ENCODE results near the gene PLEKHG7. TPM values are rescaled to one million over a fixed set of nuclear protein-coding genes. Genes with fewer than 3 reads are reported as not detected.
A peak's percentile ranks its signal among the peaks of the same experiment; 100 is the strongest.

The PLEKHG7 gene
- polyA plus RNA-seq, 4 donors = 0.19 to 0.72 (median 0.22) TPM; not detected in 1

- Histone ChIP-seq H3K27me3 (ENCODE audit: control insufficient read depth in 3 of 3, insufficient read depth in 3 of 3, low read length in 3 of 3) (no peaks in the 10 kb centered on the region), H3K4me3 (ENCODE audit: low read depth in 1 of 3, low read length in 3 of 3) (no peak overlapping the region), H3K9me3 (ENCODE audit: control insufficient read depth in 2 of 2, insufficient read depth in 1 of 2, low read depth in 1 of 2, low read length in 1 of 2) (peaks cover 0 to 7% of the 10 kb centered on the region in 2 donors), H3K36me3 (ENCODE audit: control insufficient read depth in 3 of 3, insufficient read depth in 2 of 3, low read depth in 1 of 3, low read length in 3 of 3) (no peaks in the 10 kb centered on the region), H3K4me1 (ENCODE audit: control insufficient read depth in 3 of 3, insufficient read depth in 2 of 3, low read depth in 1 of 3, low read length in 2 of 3) (peaks cover 0 to 3% (median 0%) of the 10 kb centered on the region in 3 donors), H3K27ac (ENCODE audit: low read depth in 1 of 3, low read length in 2 of 3) (no peak overlapping the region)
- 75 to 89% (median 85%) methylated on average over 1 of the region's 1 CpG for WGBS, 3 donors
- DNase-seq (no peak), FAIRE-seq (no peak)
Measured at GRCh38 chr12:92695577-92695976, 7.2 kb upstream of the PLEKHG7 start.

- DNase-seq (peak; percentile 3 to 16), FAIRE-seq (no peak)
Measured at GRCh38 chr12:92696216-92696615, 6.6 kb upstream of the PLEKHG7 start.

GRCh38 chr12:92698474-92698873, 4.3 kb upstream of the PLEKHG7 start:
- FAIRE-seq (no peak), DNase-seq (no peak)
- H3K4me3 ChIP-seq (ENCODE audit: low read depth in 1 of 3, low read length in 3 of 3) = no peak overlapping the region
- H3K4me1 ChIP-seq (ENCODE audit: control insufficient read depth in 3 of 3, insufficient read depth in 2 of 3, low read depth in 1 of 3, low read length in 2 of 3) = peaks cover 0 to 10% (median 3%) of the 10 kb centered on the region in 3 donors
- no peaks in the 10 kb centered on the region for H3K36me3 ChIP-seq (ENCODE audit: control insufficient read depth in 3 of 3, insufficient read depth in 2 of 3, low read depth in 1 of 3, low read length in 3 of 3)
- no peak overlapping the region for H3K27ac ChIP-seq (ENCODE audit: low read depth in 1 of 3, low read length in 2 of 3)
- no peaks in the 10 kb centered on the region for H3K27me3 ChIP-seq (ENCODE audit: control insufficient read depth in 3 of 3, insufficient read depth in 3 of 3, low read length in 3 of 3)
- H3K9me3 ChIP-seq (ENCODE audit: control insufficient read depth in 2 of 2, insufficient read depth in 1 of 2, low read depth in 1 of 2, low read length in 1 of 2) = peaks cover 0 to 5% of the 10 kb centered on the region in 2 donors

More at GRCh38 chr12:92696216-92696615, 6.6 kb upstream of the PLEKHG7 start:
- Histone ChIP-seq H3K27me3 (ENCODE audit: control insufficient read depth in 3 of 3, insufficient read depth in 3 of 3, low read length in 3 of 3) (no peaks in the 10 kb centered on the region), H3K4me1 (ENCODE audit: control insufficient read depth in 3 of 3, insufficient read depth in 2 of 3, low read depth in 1 of 3, low read length in 2 of 3) (peaks cover 0 to 3% (median 0%) of the 10 kb centered on the region in 3 donors), H3K36me3 (ENCODE audit: control insufficient read depth in 3 of 3, insufficient read depth in 2 of 3, low read depth in 1 of 3, low read length in 3 of 3) (no peaks in the 10 kb centered on the region), H3K9me3 (ENCODE audit: control insufficient read depth in 2 of 2, insufficient read depth in 1 of 2, low read depth in 1 of 2, low read length in 1 of 2) (peaks cover 0 to 7% of the 10 kb centered on the region in 2 donors), H3K27ac (ENCODE audit: low read depth in 1 of 3, low read length in 2 of 3) (no peak overlapping the region), H3K4me3 (ENCODE audit: low read depth in 1 of 3, low read length in 3 of 3) (no peak overlapping the region)

GRCh38 chr12:92701441-92701840, 1.3 kb upstream of the PLEKHG7 start:
- peaks cover 0 to 13% (median 0%) of the 10 kb centered on the region in 3 donors for H3K4me1 ChIP-seq (ENCODE audit: control insufficient read depth in 3 of 3, insufficient read depth in 2 of 3, low read depth in 1 of 3, low read length in 2 of 3)
- DNase-seq = no peak
- H3K9me3 ChIP-seq (ENCODE audit: control insufficient read depth in 2 of 2, insufficient read depth in 1 of 2, low read depth in 1 of 2, low read length in 1 of 2) = peaks cover 0 to 5% of the 10 kb centered on the region in 2 donors
- H3K4me3 ChIP-seq (ENCODE audit: low read depth in 1 of 3, low read length in 3 of 3) = no peak overlapping the region
- FAIRE-seq = no peak
- H3K27me3 ChIP-seq (ENCODE audit: control insufficient read depth in 3 of 3, insufficient read depth in 3 of 3, low read length in 3 of 3) = no peaks in the 10 kb centered on the region
- H3K27ac ChIP-seq (ENCODE audit: low read depth in 1 of 3, low read length in 2 of 3) = no peak overlapping the region
- peaks cover 0 to under 1% (median 0%) of the 10 kb centered on the region in 3 donors for H3K36me3 ChIP-seq (ENCODE audit: control insufficient read depth in 3 of 3, insufficient read depth in 2 of 3, low read depth in 1 of 3, low read length in 3 of 3)
- 95 to 100% (median 97%) methylated on average over 1 of the region's 1 CpG for WGBS, 3 donors

- peaks cover 0 to 3% (median 0%) of the 10 kb centered on the region in 3 donors for H3K36me3 ChIP-seq (ENCODE audit: control insufficient read depth in 3 of 3, insufficient read depth in 2 of 3, low read depth in 1 of 3, low read length in 3 of 3)
- no peak for FAIRE-seq
- DNase-seq = no peak
- H3K4me1 ChIP-seq (ENCODE audit: control insufficient read depth in 3 of 3, insufficient read depth in 2 of 3, low read depth in 1 of 3, low read length in 2 of 3) = peaks cover 0 to 13% (median 0%) of the 10 kb centered on the region in 3 donors
- WGBS, 3 donors = 82 to 93% (median 91%) methylated on average over 4 of the region's 4 CpGs
- no peaks in the 10 kb centered on the region for H3K27me3 ChIP-seq (ENCODE audit: control insufficient read depth in 3 of 3, insufficient read depth in 3 of 3, low read length in 3 of 3)
- no peaks in the 10 kb centered on the region for H3K9me3 ChIP-seq (ENCODE audit: control insufficient read depth in 2 of 2, insufficient read depth in 1 of 2, low read depth in 1 of 2, low read length in 1 of 2)
- peak overlapping the region in 1 of 3 donors; percentile 5 for H3K27ac ChIP-seq (ENCODE audit: low read depth in 1 of 3, low read length in 2 of 3)
- H3K4me3 ChIP-seq (ENCODE audit: low read depth in 1 of 3, low read length in 3 of 3) = no peak overlapping the region
Measured at GRCh38 chr12:92703786-92704185, 997 bp downstream of the PLEKHG7 start.

GRCh38 chr12:92706594-92706993, 3.8 kb downstream of the PLEKHG7 start:
- WGBS, 3 donors = 88 to 96% (median 95%) methylated on average over 7 of the region's 7 CpGs
- no peak overlapping the region for H3K4me3 ChIP-seq (ENCODE audit: low read depth in 1 of 3, low read length in 3 of 3)
- DNase-seq = no peak

GRCh38 chr12:92707926-92708325, 5.1 kb downstream of the PLEKHG7 start:
- peaks cover 0 to 1% of the 10 kb centered on the region in 2 donors for H3K9me3 ChIP-seq (ENCODE audit: control insufficient read depth in 2 of 2, insufficient read depth in 1 of 2, low read depth in 1 of 2, low read length in 1 of 2)
- no peak overlapping the region for H3K4me3 ChIP-seq (ENCODE audit: low read depth in 1 of 3, low read length in 3 of 3)
- peaks cover 0 to 3% (median 0%) of the 10 kb centered on the region in 3 donors for H3K36me3 ChIP-seq (ENCODE audit: control insufficient read depth in 3 of 3, insufficient read depth in 2 of 3, low read depth in 1 of 3, low read length in 3 of 3)
- WGBS, 3 donors = 90 to 100% (median 97%) methylated on average over 1 of the region's 1 CpG
- H3K4me1 ChIP-seq (ENCODE audit: control insufficient read depth in 3 of 3, insufficient read depth in 2 of 3, low read depth in 1 of 3, low read length in 2 of 3) = peaks cover 0 to 7% (median 0%) of the 10 kb centered on the region in 3 donors
- DNase-seq = no peak
- H3K27me3 ChIP-seq (ENCODE audit: control insufficient read depth in 3 of 3, insufficient read depth in 3 of 3, low read length in 3 of 3) = no peaks in the 10 kb centered on the region
- H3K27ac ChIP-seq (ENCODE audit: low read depth in 1 of 3, low read length in 2 of 3) = no peak overlapping the region
- FAIRE-seq = no peak

More at GRCh38 chr12:92706594-92706993, 3.8 kb downstream of the PLEKHG7 start:
- Histone ChIP-seq H3K27ac (ENCODE audit: low read depth in 1 of 3, low read length in 2 of 3) (no peak overlapping the region), H3K27me3 (ENCODE audit: control insufficient read depth in 3 of 3, insufficient read depth in 3 of 3, low read length in 3 of 3) (no peaks in the 10 kb centered on the region), H3K9me3 (ENCODE audit: control insufficient read depth in 2 of 2, insufficient read depth in 1 of 2, low read depth in 1 of 2, low read length in 1 of 2) (no peaks in the 10 kb centered on the region), H3K36me3 (ENCODE audit: control insufficient read depth in 3 of 3, insufficient read depth in 2 of 3, low read depth in 1 of 3, low read length in 3 of 3) (peaks cover 0 to 3% (median 0%) of the 10 kb centered on the region in 3 donors), H3K4me1 (ENCODE audit: control insufficient read depth in 3 of 3, insufficient read depth in 2 of 3, low read depth in 1 of 3, low read length in 2 of 3) (peaks cover 0 to 13% (median 0%) of the 10 kb centered on the region in 3 donors)
- no peak for FAIRE-seq

GRCh38 chr12:92715625-92716024, 12.8 kb downstream of the PLEKHG7 start:
- Histone ChIP-seq H3K4me3 (ENCODE audit: low read depth in 1 of 3, low read length in 3 of 3) (no peak overlapping the region), H3K4me1 (ENCODE audit: control insufficient read depth in 3 of 3, insufficient read depth in 2 of 3, low read depth in 1 of 3, low read length in 2 of 3) (no peaks in the 10 kb centered on the region), H3K9me3 (ENCODE audit: control insufficient read depth in 2 of 2, insufficient read depth in 1 of 2, low read depth in 1 of 2, low read length in 1 of 2) (peaks cover 0 to 6% of the 10 kb centered on the region in 2 donors), H3K27ac (ENCODE audit: low read depth in 1 of 3, low read length in 2 of 3) (no peak overlapping the region), H3K36me3 (ENCODE audit: control insufficient read depth in 3 of 3, insufficient read depth in 2 of 3, low read depth in 1 of 3, low read length in 3 of 3) (no peaks in the 10 kb centered on the region), H3K27me3 (ENCODE audit: control insufficient read depth in 3 of 3, insufficient read depth in 3 of 3, low read length in 3 of 3) (no peaks in the 10 kb centered on the region)
- 42 to 68% (median 60%) methylated on average over 1 of the region's 1 CpG for WGBS, 3 donors
- no peak for FAIRE-seq
- DNase-seq = no peak

- Histone ChIP-seq H3K9me3 (ENCODE audit: control insufficient read depth in 2 of 2, insufficient read depth in 1 of 2, low read depth in 1 of 2, low read length in 1 of 2) (peaks cover 0 to 6% of the 10 kb centered on the region in 2 donors), H3K4me1 (ENCODE audit: control insufficient read depth in 3 of 3, insufficient read depth in 2 of 3, low read depth in 1 of 3, low read length in 2 of 3) (no peaks in the 10 kb centered on the region), H3K27me3 (ENCODE audit: control insufficient read depth in 3 of 3, insufficient read depth in 3 of 3, low read length in 3 of 3) (no peaks in the 10 kb centered on the region), H3K27ac (ENCODE audit: low read depth in 1 of 3, low read length in 2 of 3) (no peak overlapping the region), H3K36me3 (ENCODE audit: control insufficient read depth in 3 of 3, insufficient read depth in 2 of 3, low read depth in 1 of 3, low read length in 3 of 3) (no peaks in the 10 kb centered on the region), H3K4me3 (ENCODE audit: low read depth in 1 of 3, low read length in 3 of 3) (no peak overlapping the region)
- FAIRE-seq (no peak), DNase-seq (no peak)
- WGBS, 3 donors = 57 to 78% (median 76%) methylated on average over 2 of the region's 2 CpGs
Measured at GRCh38 chr12:92717202-92717601, 14.4 kb downstream of the PLEKHG7 start.

Data from small intestine (tissue), 7 donors.